Upper lobe of left lung (tissue), 6 donors: ENCODE results near the gene TCP11L1. TPM values are rescaled to one million over a fixed set of nuclear protein-coding genes. Genes with fewer than 3 reads are reported as not detected.

ENCODE experiments used
- ATAC-seq, 2 donors: fragments of 200-7000 bp; cut with Tn5 transposase; one replicate each; pipeline ENCODE4 v1.9.1; 2022; ENCODE audit warnings: mild to moderate bottlenecking in 2 of 2, moderate library complexity in 2 of 2; ENCODE audit not compliant: low FRiP score in 2 of 2
- DNase-seq, 2 donors: peaks; one replicate each; pipeline ENCODE4 v3.0.0-alpha.2; 2019 to 2020
- H3K27ac ChIP-seq, 4 donors: fragments of 200-600 bp; sonication (generic); one replicate each; pipeline ENCODE4 v1.5.1; 2016 to 2019
- H3K27me3 ChIP-seq, 4 donors: fragments of 200-600 bp; sonication (generic); one replicate each; pipeline ENCODE4 v1.5.1; 2017 to 2019
- H3K36me3 ChIP-seq, 4 donors: fragments of 200-600 bp; sonication (generic); one replicate each; pipeline ENCODE4 v1.5.1; 2016 to 2019
- H3K4me1 ChIP-seq, 4 donors: fragments of 200-600 bp; sonication (generic); one replicate each; pipeline ENCODE4 v1.5.1; 2018 to 2019
- H3K4me3 ChIP-seq, 4 donors: fragments of 200-600 bp; sonication (generic); one replicate each; pipeline ENCODE4 v1.5.1; 2017 to 2019; ENCODE audit warnings: mild to moderate bottlenecking in 2 of 4, moderate library complexity in 1 of 4
- H3K9me3 ChIP-seq, 4 donors: fragments of 200-600 bp; sonication (generic); one replicate each; pipeline ENCODE4 v1.5.1; 2018 to 2019
- EP300 ChIP-seq, 4 donors: sonication (generic); formaldehyde crosslinking; IDR thresholded peaks; one replicate each; pipeline ENCODE4 v1.5.1; 2017; ENCODE audit warnings: antibody characterized with exemption in 4 of 4, control low read depth in 2 of 4
- POLR2A ChIP-seq, 4 donors: fragments of 450-650 bp; IDR thresholded peaks; one replicate each; pipeline ENCODE4 v1.5.1; 2016 to 2017; ENCODE audit warnings: antibody characterized with exemption in 4 of 4, mild to moderate bottlenecking in 2 of 4
- POLR2AphosphoS5 ChIP-seq, 2 donors: sonication (generic); formaldehyde crosslinking; IDR thresholded peaks; one replicate each; pipeline ENCODE4 v1.5.1; 2017; ENCODE audit warnings: antibody characterized with exemption in 2 of 2
- WGBS, 2 donors: methylation state at CpG; one replicate each; pipeline ENCODE4 v1.1.5; 2017 to 2018; 5-methylcytosine and 5-hydroxymethylcytosine counted together
- total RNA-seq, 6 donors: library from RNA; depleted of rRNA in 4 of 6; stranded (reverse); fragments of >200 nt in 4 of 6; gene quantifications; one replicate each; pipeline versions ENCODE4 v1.1.0 to v1.2.1, GENCODE V29; 2016 to 2021
- TF ChIP-seq, protein P1 (sequence below), 6 experiments: fragments of 450-650 bp in 4 of 6; fragments of 200-600 bp in 2 of 6; sonication (generic) in 2 of 6; IDR thresholded peaks; one replicate each; pipeline ENCODE4 v1.5.1; 2016 to 2019; ENCODE audit warnings: antibody characterized with exemption in 6 of 6
- donor health status: DM: no; HTN: no; CAD: no; lungs with moderate emphysema.
- donor health status: DM: no; HTN: yes; CAD: no; lungs with severe emphysema.

TCP11L1 gene, protein sequence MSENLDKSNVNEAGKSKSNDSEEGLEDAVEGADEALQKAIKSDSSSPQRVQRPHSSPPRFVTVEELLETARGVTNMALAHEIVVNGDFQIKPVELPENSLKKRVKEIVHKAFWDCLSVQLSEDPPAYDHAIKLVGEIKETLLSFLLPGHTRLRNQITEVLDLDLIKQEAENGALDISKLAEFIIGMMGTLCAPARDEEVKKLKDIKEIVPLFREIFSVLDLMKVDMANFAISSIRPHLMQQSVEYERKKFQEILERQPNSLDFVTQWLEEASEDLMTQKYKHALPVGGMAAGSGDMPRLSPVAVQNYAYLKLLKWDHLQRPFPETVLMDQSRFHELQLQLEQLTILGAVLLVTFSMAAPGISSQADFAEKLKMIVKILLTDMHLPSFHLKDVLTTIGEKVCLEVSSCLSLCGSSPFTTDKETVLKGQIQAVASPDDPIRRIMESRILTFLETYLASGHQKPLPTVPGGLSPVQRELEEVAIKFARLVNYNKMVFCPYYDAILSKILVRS
- total RNA-seq = 10 to 100 TPM; 10.3 to 40.5 (median 19.4) TPM

- TF ChIP-seq POLR2AphosphoS5 (IDR thresholded peaks at IDR 0.05) (peak; percentile 47 to 67), POLR2A (IDR thresholded peaks at IDR 0.05) (peak; percentile 33 to 72 (median 55)), EP300 (IDR thresholded peaks at IDR 0.05) (no peak)
- TF ChIP-seq, protein P1, sequence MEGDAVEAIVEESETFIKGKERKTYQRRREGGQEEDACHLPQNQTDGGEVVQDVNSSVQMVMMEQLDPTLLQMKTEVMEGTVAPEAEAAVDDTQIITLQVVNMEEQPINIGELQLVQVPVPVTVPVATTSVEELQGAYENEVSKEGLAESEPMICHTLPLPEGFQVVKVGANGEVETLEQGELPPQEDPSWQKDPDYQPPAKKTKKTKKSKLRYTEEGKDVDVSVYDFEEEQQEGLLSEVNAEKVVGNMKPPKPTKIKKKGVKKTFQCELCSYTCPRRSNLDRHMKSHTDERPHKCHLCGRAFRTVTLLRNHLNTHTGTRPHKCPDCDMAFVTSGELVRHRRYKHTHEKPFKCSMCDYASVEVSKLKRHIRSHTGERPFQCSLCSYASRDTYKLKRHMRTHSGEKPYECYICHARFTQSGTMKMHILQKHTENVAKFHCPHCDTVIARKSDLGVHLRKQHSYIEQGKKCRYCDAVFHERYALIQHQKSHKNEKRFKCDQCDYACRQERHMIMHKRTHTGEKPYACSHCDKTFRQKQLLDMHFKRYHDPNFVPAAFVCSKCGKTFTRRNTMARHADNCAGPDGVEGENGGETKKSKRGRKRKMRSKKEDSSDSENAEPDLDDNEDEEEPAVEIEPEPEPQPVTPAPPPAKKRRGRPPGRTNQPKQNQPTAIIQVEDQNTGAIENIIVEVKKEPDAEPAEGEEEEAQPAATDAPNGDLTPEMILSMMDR (IDR thresholded peaks at IDR 0.05) = peak in 1 of 6 experiments; percentile 34
- Histone ChIP-seq H3K4me3 (peak within 1 kb of the TSS; percentile 44 to 92 (median 84)), H3K9me3 (no peaks in the 10 kb centered on the region), H3K36me3 (peaks cover 0 to 5% (median 1%) of the 10 kb centered on the region in 4 donors), H3K27me3 (no peaks in the 10 kb centered on the region), H3K27ac (peak within 1 kb of the TSS; percentile 95 to 99 (median 98)), H3K4me1 (peaks cover 11 to 15% (median 13%) of the 10 kb centered on the region in 4 donors)
- ATAC-seq (peak; percentile 96 to 97), DNase-seq (peak; percentile 79 to 97)
- 0 to 1% methylated on average over 18 to 72 of the region's 84 CpGs for WGBS, 2 donors
Observed at GRCh38 chr11:33039274-33040032, at the start of gene TCP11L1. Gene TCP11L1 (plus strand): TSS chr11:33039572. CDS start chr11:33043774, 4,202 bp downstream.

DNA sequence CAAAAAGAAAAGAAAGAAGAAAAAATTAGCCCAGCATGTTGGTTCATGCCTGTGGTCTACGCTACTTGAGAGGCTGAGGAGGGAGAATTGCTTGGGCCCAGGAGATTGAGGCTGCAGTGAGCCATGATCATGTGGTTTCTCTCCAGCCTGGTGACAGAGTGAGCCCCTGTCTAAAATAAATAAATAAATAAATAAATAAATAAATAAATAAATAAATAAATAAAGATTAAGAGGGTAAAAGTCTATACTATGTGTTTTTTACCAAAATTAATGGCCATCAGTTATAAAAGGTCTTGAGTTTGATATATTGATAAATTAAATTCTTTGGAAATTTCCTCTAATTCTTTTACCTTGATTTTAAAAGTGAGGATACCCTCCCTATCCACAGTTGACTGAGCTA is 48.9 kb upstream of the TCP11L1 start:
- Histone ChIP-seq H3K27me3 (no peaks in the 10 kb centered on the region), H3K4me1 (no peaks in the 10 kb centered on the region), H3K27ac (no peak overlapping the region), H3K36me3 (no peaks in the 10 kb centered on the region), H3K4me3 (no peak overlapping the region), H3K9me3 (peaks cover 3 to 15% (median 6%) of the 10 kb centered on the region in 4 donors)
- no peak for ATAC-seq
- no peak for DNase-seq
- 0% methylated on average over 1 of the region's 1 CpG for WGBS, 2 donors
- TF ChIP-seq, protein P1 (IDR thresholded peaks at IDR 0.05) = no peak
- TF ChIP-seq EP300 (IDR thresholded peaks at IDR 0.05) (no peak), POLR2A (IDR thresholded peaks at IDR 0.05) (no peak), POLR2AphosphoS5 (IDR thresholded peaks at IDR 0.05) (no peak)

DNA sequence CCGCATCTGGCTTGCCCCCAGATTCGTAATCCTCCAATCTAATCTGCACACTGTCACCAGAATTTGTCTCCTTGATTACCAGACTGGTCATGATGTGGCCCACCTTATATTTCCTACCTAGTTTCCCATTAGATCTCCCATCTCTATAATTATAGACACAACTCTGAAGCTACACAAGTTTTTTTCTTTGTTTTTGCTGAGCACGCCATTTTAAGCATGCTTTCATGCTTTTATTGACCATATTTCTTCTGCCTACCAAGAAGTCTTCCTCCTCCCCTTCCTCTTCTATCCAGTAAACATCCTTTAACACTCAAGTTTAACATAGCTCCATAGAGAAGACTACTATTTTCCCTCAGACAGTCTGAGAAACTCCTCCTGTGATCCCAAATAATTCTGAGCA is 47.9 kb upstream of the TCP11L1 start:
- H3K27ac ChIP-seq = no peak overlapping the region
- peaks cover 3 to 15% (median 6%) of the 10 kb centered on the region in 4 donors for H3K9me3 ChIP-seq
- 93 to 98% methylated on average over 3 of the region's 3 CpGs for WGBS, 2 donors
- H3K4me1 ChIP-seq = no peaks in the 10 kb centered on the region
- no peaks in the 10 kb centered on the region for H3K36me3 ChIP-seq
- H3K27me3 ChIP-seq = no peaks in the 10 kb centered on the region
- DNase-seq (no peak), ATAC-seq (no peak)
- no peak for TF ChIP-seq EP300 (IDR thresholded peaks at IDR 0.05)
- TF ChIP-seq POLR2A (IDR thresholded peaks at IDR 0.05) = no peak
- TF ChIP-seq, protein P1 (IDR thresholded peaks at IDR 0.05) = no peak
- TF ChIP-seq POLR2AphosphoS5 (IDR thresholded peaks at IDR 0.05) = no peak
- H3K4me3 ChIP-seq = no peak overlapping the region

- ATAC-seq (no peak), DNase-seq (no peak)
Observed at GRCh38 chr11:32991898-32992297, 47.5 kb upstream of the TCP11L1 start.

More at GRCh38 chr11:32991898-32992297, 47.5 kb upstream of the TCP11L1 start:
- H3K36me3 ChIP-seq = no peaks in the 10 kb centered on the region
- H3K4me1 ChIP-seq = no peaks in the 10 kb centered on the region
- no peaks in the 10 kb centered on the region for H3K27me3 ChIP-seq
- no peak for TF ChIP-seq EP300 (IDR thresholded peaks at IDR 0.05)
- no peak for TF ChIP-seq POLR2AphosphoS5 (IDR thresholded peaks at IDR 0.05)
- no peak for TF ChIP-seq POLR2A (IDR thresholded peaks at IDR 0.05)
- TF ChIP-seq, protein P1 (IDR thresholded peaks at IDR 0.05) = no peak
- no peak overlapping the region for H3K4me3 ChIP-seq
- peaks cover 3 to 15% (median 6%) of the 10 kb centered on the region in 4 donors for H3K9me3 ChIP-seq
- H3K27ac ChIP-seq = no peak overlapping the region
